ENCODE results near the gene MATN1.
A peak's percentile ranks its signal among the peaks of the same experiment; 100 is the strongest.

Gene MATN1

DNA sequence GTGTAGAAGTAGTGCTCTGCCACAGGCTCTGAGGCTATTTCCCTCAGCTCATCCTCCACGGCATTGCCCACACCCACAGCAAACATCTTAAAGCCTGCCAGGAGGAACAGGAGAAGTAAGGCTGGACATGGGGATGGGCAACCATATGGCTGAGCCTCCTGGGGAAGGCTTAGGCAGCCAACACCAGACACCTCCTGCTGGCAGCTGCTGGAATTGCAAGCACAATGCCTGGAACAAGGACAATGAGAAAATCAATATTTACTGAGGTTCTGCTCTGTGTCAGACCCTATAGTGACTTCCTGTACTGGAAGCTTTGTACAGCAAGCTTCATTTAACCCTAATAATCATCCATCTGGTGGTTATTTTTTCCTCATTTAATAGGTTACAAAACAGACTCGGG, 8.2 kb downstream of the MATN1 start:
- peak; percentile 66 for DNase-seq

DNA sequence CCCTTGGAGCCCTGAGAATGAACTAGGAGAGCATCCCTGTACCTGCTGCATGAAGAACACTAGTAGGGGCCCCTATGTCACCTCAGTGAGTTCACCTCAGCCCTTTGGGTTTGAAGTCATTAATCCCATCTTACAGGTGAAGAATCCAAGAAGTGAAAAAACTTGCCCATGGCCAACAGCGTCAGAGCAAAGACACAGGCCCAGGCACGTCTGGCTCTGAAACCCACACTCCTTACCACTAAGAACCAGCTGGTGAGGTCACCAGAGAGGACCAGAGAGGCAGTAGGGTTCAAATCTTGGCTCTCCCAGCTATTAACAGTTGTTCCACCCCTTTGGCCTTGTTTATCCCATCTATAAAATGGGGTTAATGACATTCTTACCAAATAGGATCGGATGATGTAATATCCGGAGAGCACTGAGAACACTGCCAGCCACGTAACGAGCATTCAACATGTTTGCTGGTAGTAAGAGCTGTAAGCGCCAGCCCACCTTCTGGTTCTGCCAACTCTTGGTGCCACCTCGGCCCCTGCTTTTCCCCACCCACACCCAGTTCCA, 8.8 kb downstream of the MATN1 start:
- no peak for DNase-seq

DNA sequence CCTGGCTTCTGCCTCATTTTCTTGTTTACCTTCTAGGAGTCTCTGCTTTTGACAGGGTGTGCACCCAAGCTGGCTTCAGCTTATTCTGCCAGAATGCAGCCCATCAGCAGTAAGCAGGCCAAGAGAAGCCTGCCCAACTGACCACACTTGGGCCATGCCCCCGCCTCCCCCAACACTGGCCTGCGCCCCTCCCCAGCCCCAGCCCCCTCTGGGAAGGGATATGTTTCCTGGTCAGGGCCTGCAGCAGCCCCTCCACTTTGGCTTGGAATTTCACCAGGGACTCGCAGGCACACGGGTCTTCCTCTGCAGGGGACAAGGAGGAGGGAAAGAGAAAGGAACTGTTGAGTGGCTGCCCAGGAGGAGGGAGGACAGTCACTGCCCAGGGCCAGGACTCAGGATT, 9.4 kb downstream of the MATN1 start:
- no peak for DNase-seq

DNA sequence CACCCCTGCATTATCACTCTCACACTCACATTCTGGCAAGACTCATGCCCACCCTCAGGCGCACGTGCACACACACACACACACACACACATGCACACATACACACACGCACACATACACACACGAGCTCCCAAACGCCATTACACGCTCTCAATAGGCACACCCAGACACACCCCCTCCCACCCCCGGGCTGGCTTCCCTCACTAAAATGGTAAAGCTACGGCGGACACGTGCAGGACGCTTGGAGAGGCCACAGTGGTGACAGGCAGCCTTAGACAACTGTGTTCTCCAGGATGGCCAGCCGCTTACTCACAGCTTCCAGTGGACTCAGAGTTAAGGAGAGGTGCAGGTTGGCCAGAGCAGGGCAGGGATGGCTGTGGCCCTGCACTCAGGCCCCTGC, 10.1 kb downstream of the MATN1 start:
- DNase-seq = no peak

DNA sequence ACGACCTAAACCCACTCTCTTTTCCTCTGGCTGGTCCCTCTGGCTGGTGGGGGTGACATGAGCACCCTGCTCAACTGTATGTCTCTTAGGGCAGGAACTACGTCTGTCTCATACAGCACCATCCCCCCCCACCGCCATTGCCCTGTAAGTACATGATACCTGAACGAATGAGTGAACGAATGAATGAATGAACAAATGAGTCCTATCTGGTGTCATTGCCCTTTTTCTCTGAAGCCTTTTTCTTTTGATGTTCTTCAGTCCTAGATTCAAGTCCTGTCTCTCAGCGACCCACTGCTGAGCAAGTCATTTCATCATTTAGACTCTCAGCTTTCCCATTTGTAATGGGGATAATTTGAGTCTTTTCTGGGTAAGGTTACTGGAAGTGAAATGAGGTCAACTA, 10.8 kb downstream of the MATN1 start:
- DNase-seq = no peak

DNA sequence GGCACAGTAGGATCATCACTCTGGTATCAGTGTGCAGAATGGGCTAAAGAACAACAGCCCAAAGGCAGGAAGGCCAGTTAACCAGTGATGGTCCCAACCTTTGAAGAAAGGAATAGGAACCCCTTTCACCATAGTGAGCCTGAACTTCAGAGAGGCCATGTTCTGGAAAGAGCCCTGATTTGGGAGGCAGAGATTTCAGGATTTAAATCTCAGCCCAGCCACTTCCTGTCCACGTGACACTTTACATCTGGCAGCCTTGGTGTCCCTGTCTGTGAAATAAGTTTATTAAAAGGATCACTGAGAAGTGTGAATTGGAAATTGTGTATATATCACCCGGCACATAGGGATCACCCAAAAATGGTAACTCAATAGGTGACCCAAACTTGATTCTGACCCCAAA, 13.0 kb downstream of the MATN1 start:
- no peak for DNase-seq

DNA sequence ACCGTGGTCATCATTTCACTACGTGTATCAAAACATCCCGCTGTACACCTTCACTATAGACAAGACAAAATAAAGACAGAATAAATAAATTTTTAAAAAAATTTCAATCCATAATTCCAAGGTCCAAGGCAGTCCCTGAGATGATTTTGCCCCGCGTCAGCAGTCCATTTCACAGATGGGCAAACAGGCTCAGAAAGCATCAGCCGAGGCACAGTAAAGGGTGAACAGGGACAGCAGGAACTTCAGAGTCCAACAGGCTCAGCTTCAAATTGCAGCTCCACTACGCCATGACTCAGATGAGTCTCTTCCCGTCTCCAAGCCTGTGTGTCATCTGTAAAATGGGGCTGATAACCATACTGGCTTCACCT, 15.0 kb downstream of the MATN1 start:
- no peak for DNase-seq

DNA sequence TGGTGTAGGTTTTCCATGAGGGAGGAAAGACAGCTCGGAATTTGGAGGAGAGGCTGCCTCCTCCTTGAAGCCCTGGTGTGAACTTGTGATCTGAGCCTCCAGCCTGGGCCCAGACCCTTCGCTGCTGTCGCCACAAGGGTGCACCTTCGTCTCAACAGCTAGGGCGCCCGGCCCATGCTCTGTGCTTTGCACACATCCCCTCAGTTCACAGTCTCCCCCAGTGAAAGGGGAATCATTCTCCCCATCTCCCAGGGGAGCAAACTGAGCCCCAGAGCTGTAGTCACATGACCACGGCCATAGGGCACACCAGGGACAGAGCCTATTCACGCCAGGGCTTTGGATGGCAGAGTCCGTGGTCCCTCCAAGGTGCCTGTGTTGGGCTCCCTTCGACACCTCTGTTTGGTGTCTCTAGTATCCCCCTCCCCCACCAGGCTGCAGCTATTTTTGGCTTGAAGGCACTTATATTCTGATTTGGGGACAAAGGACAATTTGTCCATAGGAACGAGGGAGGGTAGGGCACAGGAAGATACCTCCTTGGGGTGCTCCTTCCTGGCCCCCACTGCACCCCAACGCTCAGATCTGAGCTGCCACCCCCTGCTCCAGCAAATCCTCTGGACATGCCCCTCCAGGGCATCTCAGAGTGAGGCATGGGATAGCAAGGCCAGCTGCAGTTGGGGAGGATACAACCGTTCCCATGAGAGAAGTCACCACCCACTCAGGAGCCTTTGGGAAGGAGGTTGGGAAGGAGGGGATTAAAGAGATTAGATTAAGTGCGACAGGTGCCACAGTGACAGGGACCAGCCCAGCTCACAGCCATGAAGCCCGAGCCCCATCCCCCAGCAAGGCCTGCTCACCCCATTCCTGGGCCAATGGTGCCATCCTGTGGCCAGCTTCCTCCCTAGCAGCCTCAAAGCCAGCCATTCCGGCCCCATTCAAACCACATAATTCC, 15.7 kb downstream of the MATN1 start:
- peak; percentile 82 for DNase-seq

DNA sequence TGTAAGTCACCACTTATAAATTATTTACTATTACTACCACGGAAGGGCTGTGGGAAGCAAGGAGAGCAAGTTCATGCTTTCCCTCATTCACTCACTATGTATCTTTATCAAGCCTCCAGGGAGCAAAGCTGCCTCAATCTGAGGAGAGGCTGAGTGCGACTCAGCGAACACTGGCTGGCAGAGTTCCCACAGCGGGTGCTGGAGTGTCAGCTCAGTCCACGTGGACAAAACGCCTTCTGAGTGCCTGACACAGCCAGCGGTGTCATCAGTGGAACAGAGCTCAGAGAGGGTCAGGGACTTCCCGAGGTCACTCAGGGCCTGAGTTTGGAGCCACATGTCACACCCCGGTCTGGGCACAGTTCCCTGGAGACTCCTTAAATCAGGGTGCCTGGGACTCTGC, 16.9 kb downstream of the MATN1 start:
- no peak for DNase-seq

DNA sequence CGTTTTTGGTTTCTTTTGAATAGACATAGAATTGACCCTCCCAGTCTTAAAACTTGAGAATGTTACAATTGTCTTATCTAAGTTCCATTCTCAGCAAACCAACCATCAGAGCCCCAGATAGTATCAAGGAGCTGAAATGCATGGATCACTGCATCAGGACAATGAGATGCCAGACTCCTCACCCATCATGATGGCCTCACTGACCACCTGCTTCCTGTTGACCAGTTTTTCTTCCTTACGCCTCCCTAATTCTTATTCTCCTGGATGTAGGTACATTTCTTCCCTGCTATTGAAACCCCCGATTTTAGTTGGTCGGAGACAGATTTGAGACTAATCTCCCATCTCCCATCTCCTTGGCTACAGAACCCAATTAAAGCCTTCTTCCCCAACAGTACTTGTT, 17.7 kb downstream of the MATN1 start:
- DNase-seq = no peak

DNA sequence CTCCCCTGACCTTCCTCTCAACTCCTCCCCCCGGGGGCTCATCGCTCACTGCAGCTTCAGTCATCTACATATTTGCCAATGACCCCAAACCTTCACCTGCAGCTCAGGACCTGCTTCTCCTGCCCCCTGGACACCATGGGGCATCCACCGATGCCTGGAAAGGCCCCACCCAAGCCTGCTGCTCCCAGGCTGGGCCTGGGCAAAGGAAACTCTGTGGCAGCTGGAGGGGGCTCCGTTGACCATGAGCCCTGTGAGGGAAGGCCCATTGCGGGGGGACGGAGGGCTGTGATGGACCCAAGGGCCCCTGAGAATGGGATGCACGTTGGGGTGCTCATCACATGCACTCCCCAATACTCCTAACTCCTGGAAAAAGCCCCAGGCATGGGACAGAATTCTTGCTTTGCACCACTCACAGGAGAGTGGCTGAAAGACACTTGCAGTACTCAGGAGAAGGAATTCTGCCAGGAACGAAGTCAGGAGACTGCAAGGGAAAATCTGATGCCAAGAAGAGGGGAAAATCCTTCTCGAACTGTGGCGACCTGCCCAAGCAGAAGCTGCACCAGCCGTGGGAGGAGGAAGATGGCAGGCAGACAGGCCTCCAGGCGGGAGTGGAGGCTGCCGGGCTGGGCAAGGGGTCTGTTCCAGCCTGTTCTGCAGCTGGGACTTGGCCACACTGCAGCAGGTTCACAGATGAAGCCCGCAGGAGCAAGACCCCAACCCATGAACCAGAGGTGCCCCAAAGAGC, 18.4 kb downstream of the MATN1 start:
- DNase-seq = no peak

DNA sequence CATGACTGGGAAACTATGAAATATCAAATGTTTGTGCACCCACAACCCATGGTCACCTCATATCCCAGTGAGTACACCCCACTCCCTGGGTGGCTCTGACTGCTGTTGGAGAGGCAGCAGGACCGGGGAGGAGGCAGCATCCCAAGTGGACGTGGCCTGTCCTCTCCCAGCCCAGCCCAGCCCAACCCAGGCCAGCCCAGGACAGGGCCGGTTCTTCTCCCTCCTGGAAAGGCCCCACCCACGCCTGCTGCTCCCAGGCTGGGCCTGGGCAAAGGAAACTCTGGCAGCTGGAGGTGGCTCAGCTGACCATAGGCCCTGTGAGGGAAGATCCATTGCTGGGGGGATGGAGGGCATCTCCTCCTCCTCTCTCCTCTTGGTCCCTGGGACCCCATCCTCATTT, 19.1 kb downstream of the MATN1 start:
- no peak for DNase-seq

DNA sequence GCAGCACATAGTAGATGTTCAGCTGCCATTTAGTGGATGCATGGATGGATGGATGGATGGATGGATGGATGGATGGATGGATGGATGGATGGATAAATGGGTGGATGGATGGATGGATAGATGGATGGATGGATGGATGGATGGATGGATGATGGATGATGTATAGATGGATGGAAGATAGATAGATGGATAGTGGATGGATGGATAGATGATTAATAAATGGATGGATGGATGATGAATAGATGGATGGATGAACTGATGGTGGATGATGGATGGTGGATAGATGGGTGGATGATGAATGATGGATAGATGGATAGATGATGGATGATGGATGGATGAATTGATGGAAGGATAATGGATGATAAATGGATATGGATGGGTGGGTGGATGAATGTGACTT, 20.6 kb downstream of the MATN1 start:
- DNase-seq = no peak

DNA sequence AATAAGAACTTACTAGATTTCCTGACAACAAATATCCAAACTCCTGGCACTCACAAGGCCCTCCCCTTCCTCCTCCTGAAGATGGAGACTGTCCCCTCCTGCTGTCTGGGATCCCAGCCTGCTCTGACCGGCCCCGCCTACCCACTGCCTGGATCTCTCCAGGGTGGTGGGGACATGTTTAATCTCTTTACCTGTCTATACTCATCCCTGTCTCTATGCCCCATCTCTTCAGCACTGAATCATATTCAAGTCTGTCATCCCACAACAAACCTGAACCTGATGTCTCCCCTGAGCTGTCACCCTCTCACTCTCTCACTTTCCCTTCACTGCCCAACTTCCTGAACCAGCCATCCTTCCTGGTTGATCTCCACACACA, 22.1 kb downstream of the MATN1 start:
- no peak for DNase-seq

DNA sequence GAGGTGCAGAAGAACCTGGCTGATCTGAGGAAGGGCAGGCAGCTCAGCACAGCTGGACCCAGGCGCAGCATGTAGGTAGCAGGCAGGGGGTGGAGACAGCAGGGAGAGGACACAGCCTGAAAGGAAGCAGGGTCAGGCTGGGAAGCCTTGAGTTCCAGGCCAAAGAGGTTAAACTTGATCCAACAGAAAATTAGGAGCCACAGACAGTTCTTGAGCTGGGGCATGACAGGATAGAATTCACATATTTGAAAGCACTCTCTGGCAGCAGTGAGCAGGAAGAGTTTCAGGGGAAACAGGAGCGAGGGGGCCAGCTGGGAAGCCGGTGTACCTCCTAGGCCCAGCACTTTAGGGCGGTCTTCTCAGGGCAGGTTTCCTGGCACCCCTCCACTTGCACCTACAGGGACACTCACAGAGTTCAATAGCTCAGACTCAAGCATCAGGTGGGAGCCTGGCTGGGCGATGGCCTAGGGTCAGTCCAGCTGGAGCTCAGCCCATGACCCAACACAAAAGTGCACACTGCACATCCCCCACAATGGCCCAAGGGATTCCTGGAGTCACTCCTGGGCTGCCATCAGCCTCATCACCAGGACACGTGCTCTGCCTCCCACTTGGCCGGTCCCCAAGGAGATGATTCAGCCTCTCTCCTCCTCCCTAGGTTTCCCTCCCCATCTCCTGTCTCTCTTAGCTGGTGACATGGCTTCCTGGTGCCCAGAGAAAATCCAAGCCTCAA, 22.7 kb downstream of the MATN1 start:
- DNase-seq = no peak

DNA sequence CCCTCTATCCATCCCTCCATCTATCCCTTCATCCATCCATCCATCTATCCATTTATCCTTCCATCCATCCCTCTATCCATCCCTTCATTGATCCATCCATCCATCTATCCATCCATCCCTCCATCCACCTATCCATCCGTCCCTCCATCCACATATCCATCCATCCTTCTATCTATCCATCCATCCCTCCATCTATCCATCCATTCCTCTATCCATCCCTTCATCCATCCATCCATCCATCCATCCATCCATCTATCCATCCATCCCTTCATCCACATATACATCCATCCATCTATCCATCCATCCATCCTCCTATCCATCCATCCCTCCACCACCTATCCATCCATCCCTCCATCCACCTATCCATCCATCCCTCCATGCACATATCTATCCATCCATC, 23.6 kb downstream of the MATN1 start:
- no peak for DNase-seq

DNA sequence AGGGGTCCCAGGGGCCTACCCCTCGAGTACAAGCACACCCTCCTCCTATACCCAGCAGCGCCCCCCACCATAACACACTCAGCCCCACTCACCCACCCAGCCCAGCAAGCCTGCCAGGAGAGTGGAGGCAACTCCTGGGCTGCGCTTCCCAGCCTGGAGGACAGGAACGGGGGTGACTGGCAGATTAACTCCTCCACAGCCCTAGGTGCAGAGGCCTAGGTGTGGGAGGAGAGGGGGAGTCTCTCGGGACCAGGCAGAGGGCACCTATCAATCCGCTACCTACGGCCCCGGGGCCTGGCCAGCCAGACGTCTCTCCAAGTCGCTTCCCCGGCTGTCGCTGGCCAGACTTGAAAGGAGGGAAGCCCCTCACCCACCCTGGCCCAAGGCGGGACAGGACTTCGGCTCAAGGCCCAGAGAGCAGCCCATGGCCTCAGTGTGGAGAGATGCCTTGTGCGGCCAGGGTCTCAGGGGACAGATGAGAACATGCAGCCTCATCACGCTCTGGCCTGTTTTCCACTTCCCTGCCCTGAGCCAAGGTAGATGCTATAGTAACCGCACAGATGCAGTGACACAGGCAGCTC, 24.9 kb downstream of the MATN1 start:
- DNase-seq = no peak

DNA sequence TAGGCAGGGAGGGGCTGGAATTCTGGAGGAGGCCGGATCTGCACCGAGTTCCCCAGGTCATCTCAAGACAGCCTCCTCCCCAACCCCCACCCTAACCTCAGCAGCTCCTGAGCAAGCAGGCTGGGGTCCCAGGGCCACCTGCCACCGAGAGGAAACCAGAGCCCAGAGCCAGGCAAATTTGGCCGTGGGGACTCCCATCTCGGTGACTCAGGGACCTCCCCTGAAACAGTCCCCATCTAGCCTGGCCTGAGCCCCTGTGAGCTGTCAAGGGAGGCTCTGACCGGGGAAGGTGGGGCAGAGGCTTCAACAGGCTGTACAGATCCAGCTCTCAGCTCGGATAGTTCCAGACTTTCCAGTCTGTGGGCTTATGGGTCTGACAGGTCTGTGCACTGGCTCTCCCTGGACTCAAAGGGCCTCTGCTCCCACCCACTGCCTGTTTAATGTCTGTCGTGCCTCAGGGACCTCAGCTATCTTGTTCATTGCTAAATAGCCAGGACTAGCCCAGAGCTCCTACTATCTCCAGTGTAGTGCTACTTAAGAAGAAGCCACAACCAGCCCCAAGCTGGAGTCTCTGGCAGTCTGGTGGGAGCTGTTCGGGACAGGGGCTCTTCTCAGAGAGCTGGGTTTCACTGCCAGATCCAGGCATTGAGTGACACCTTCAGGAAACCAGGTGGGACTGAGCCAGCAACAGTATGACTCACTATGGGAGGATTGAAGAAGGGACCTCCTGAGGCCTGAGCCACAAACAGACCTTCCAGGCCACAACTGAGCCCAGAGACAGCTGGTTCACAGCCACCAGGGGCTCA, 25.6 kb downstream of the MATN1 start:
- DNase-seq = no peak

DNA sequence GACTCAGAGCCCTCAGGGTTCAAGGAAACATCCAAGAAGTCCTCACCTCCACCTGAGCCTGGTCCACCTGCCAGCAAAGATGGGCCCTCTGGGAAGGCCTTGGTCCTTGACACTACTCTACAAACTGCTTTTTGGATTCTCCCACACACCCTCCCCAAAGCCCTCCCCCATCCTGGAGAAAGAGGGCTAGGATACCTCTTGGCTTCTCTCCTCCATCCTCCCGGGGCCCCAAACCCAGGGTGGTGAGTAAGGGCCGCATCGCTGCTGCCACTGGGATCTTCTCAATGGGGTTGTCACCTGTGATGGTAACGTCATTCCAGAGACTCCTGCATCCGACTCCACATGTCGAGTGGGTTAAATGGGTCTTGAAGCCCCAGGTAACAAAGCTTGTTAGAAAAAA, 26.6 kb downstream of the MATN1 start:
- DNase-seq = no peak

DNA sequence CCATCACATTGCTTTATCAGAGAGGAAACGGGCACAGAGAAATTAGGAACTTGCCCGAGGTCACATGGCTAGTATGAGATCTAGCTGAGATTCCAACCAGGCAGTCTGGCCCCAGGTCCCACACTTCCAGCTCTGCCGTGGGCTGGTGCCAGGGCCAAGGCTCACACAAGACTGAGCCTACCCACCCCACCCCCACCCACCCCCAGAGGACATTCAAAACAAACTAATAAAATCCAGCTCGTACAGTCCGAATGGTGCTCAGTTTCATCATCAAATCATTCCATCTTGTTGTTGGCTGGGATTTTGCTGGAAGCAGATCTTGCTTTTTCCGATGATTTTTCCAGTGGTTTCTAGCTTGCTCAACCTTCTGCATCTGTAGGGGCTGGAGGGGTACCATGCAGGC, 27.9 kb downstream of the MATN1 start:
- DNase-seq = no peak

DNA sequence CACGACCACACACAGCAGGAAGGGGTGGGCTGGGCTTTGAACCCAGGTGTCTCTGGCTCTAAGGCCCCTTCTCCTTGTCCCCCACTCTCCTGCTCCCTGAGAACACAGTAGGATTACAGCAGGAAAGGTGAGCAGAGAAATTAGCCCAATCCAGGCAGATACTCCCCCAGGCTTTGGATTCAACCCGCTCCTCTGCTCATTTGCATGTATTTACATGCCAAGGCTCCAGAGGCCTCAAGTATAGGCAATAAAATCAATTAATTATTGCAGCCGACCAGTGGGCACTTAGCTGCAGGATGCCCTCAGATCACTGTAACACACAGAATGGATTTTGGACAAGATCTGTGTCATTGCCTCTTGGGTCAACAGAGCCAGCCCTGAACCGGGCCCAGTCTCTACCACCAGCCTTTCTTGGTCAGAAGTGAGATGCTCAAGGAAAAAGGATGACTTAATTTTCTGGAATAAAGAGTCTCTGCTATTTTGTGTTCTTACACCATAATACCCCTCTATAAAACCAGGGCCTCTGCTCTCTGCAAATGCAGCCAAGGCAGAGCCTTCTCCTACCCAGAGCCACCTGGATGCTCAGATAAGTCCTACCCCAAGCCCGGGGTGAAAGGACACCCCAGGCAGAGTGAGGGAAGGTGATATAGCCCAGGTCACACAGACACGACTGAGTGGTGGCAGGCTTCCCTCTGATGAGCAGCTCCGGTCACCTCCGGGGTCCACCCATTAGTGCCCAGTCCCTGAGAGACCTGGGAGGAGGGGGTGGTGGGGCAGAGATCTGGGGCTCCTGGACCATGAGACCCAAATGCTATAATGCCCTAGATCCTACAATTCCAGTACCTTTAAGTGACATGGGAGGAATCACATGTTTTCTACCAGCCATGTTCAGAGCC, 28.9 kb downstream of the MATN1 start:
- DNase-seq = no peak
